Activated gamma-delta T cell (primary cell): ENCODE results near the gene CAMK4.

Source experiments
- DNase-seq: peaks from one replicate; lab custom pipeline; 2025; lab: John Stamatoyannopoulos, UW
- total RNA-seq, 2 donors: gene quantifications; one replicate each; lab custom pipeline; 2026; lab: John Stamatoyannopoulos, UW

CAMK4 gene
- total RNA-seq = 255 to 340 reads per million in 2 donors

GRCh38 chr5:111223787-111224560 lies at the start of gene CAMK4:
TSS of gene CAMK4 (plus strand) at chr5:111224384. CDS start at chr5:111224484, 100 bp downstream.
- peak; percentile 71 for DNase-seq

- DNase-seq = no peak
These were observed 41.1 kb upstream of the CAMK4 start for GRCh38 chr5:111183064-111183463.

- DNase-seq = no peak
These were observed 37.1 kb upstream of the CAMK4 start for GRCh38 chr5:111187079-111187478.

- DNase-seq = no peak
These were observed 30.1 kb upstream of the CAMK4 start for GRCh38 chr5:111194053-111194452.

- DNase-seq = no peak
These were observed 29.3 kb upstream of the CAMK4 start for GRCh38 chr5:111194925-111195324.

- no peak for DNase-seq
These were observed 26.7 kb upstream of the CAMK4 start for GRCh38 chr5:111197523-111197922.

- no peak for DNase-seq
These were observed 25.8 kb upstream of the CAMK4 start for GRCh38 chr5:111198281-111198966.

- no peak for DNase-seq
These were observed 23.4 kb upstream of the CAMK4 start for GRCh38 chr5:111200828-111201227.

- no peak for DNase-seq
These were observed 22.5 kb upstream of the CAMK4 start for GRCh38 chr5:111201705-111202104.

GRCh38 chr5:111211341-111211740 lies 12.8 kb upstream of the CAMK4 start:
- DNase-seq = no peak

- no peak for DNase-seq
These were observed 10.0 kb upstream of the CAMK4 start for GRCh38 chr5:111214052-111214742.

GRCh38 chr5:111215971-111216370 lies 8.2 kb upstream of the CAMK4 start:
- no peak for DNase-seq

GRCh38 chr5:111221139-111221538 lies 3.0 kb upstream of the CAMK4 start:
- no peak for DNase-seq

- no peak for DNase-seq
These were observed 940 bp upstream of the CAMK4 start for GRCh38 chr5:111223101-111223786.

GRCh38 chr5:111224561-111225345 lies 569 bp downstream of the CAMK4 start:
- no peak for DNase-seq

- no peak for DNase-seq
These were observed 1.7 kb downstream of the CAMK4 start for GRCh38 chr5:111225926-111226325.

- DNase-seq = no peak
These were observed 2.4 kb downstream of the CAMK4 start for GRCh38 chr5:111226556-111226955.

GRCh38 chr5:111227226-111227782 lies 3.1 kb downstream of the CAMK4 start:
- no peak for DNase-seq

GRCh38 chr5:111227801-111228200 lies 3.6 kb downstream of the CAMK4 start:
- DNase-seq = no peak

GRCh38 chr5:111228520-111229220 lies 4.5 kb downstream of the CAMK4 start:
- DNase-seq = no peak
